ENCODE measurements around the gene RESF1.

DNA sequence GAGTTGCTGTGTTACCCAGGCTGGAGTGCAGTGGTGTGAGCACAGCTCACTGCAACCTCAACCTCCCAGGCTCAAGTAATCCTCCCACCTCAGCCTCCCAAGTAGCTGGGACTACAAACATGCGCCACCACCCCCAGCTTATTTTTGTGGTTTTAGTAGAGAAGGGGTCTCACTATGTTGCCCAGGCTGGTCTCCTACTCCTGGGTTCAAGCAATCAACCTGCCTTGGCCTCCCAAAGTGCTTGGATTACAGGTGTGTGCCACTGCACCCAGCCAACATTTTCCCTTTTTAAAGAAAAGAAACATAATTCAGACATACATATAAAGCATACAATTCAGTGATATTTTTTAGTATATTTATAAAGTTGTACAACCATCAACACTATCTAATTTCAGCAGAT is 44.4 kb downstream of the RESF1 start:
- no peak for TF ChIP-seq POLR2AphosphoS5 (IDR thresholded peaks at IDR 0.05; ENCODE audit: insufficient read depth in 1 of 2, low read depth in 1 of 2)
- TF ChIP-seq CTCF (IDR thresholded peaks at IDR 0.05) = no peak
